ENCODE data around the gene MS4A15.

MS4A15 gene

DNA sequence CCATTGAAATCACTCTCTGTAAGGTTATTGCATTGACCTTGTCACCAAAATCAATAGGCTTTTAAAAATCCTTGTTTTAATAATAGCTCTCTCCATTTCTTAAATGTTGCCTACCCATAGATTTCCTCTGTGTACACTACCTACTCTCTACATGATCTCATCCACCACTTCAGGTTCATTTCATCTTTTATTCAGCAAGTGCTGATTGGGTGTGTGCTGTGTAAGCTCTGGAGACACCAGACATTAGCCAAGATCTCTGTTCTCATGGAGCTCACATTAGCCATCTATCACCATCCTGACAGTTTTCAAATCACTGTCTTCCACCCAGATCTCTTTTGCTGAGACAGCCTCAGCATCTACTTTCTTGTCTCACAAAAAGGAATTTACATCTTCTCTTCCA lies 24.1 kb downstream of the MS4A15 start:
- TF ChIP-seq ZFP30 (CRISPR knock-in tag; IDR thresholded peaks at IDR 0.05) = no peak
- TF ChIP-seq, protein P1, sequence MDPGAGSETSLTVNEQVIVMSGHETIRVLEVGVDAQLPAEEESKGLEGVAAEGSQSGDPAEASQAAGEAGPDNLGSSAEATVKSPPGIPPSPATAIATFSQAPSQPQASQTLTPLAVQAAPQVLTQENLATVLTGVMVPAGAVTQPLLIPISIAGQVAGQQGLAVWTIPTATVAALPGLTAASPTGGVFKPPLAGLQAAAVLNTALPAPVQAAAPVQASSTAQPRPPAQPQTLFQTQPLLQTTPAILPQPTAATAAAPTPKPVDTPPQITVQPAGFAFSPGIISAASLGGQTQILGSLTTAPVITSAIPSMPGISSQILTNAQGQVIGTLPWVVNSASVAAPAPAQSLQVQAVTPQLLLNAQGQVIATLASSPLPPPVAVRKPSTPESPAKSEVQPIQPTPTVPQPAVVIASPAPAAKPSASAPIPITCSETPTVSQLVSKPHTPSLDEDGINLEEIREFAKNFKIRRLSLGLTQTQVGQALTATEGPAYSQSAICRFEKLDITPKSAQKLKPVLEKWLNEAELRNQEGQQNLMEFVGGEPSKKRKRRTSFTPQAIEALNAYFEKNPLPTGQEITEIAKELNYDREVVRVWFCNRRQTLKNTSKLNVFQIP (CRISPR knock-in tag; IDR thresholded peaks at IDR 0.05; ENCODE audit: borderline replicate concordance, low read depth) = no peak
- TF ChIP-seq, protein P2, sequence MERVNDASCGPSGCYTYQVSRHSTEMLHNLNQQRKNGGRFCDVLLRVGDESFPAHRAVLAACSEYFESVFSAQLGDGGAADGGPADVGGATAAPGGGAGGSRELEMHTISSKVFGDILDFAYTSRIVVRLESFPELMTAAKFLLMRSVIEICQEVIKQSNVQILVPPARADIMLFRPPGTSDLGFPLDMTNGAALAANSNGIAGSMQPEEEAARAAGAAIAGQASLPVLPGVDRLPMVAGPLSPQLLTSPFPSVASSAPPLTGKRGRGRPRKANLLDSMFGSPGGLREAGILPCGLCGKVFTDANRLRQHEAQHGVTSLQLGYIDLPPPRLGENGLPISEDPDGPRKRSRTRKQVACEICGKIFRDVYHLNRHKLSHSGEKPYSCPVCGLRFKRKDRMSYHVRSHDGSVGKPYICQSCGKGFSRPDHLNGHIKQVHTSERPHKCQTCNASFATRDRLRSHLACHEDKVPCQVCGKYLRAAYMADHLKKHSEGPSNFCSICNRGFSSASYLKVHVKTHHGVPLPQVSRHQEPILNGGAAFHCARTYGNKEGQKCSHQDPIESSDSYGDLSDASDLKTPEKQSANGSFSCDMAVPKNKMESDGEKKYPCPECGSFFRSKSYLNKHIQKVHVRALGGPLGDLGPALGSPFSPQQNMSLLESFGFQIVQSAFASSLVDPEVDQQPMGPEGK (CRISPR knock-in tag; IDR thresholded peaks at IDR 0.05; ENCODE audit: borderline replicate concordance) = no peak
- no peak for TF ChIP-seq TCF4 (CRISPR knock-in tag; IDR thresholded peaks at IDR 0.05; ENCODE audit: borderline replicate concordance)
- no peak for TF ChIP-seq ZNF565 (CRISPR knock-in tag; conservative IDR thresholded peaks at IDR 0.05; ENCODE audit: low read depth)
- TF ChIP-seq ZNF70 (CRISPR knock-in tag; IDR thresholded peaks at IDR 0.05) = no peak
- TF ChIP-seq CSDC2 (CRISPR knock-in tag; IDR thresholded peaks at IDR 0.05) = no peak
- TF ChIP-seq RARB (CRISPR knock-in tag; IDR thresholded peaks at IDR 0.05) = no peak
- TF ChIP-seq SNAI2 (CRISPR knock-in tag; IDR thresholded peaks at IDR 0.05) = no peak
- no peak for TF ChIP-seq ISL1 (CRISPR knock-in tag; IDR thresholded peaks at IDR 0.05)
- TF ChIP-seq OSR1 (CRISPR knock-in tag; IDR thresholded peaks at IDR 0.05) = no peak
- TF ChIP-seq ZNF8 (CRISPR knock-in tag; IDR thresholded peaks at IDR 0.05) = no peak
- ATAC-seq = no peak

DNA sequence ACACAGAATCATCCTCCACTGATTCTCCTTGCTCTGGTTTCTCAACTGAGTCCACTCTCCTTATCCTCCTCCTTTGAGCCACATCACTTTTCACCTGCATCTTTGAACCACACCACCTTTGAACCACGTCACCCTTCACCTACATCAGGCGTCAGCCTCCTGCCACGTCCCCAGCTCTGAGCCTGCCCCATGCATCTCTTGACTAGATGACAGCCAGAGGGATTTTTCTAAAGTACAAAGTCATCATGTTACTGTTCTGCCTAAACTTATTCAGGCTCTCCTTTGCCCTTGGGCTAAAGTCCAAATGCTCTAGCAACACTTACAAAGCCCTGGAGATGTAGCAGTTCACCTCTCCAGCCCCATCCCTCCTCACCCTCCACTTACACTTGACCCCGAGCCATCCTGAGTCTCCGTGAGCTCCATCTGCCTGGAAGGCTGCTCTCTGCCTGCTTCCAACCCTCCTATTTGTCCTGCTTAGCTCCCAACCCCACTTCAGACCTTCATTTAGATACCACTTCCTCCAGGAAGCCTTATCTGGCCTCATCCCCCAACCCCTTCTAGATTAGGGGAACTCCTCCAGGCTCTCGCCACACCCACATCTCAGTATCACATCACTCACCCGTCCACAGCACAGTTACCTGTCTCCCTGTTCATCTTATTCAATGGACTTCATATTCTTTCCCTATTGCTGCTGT lies 24.8 kb downstream of the MS4A15 start:
- no peak for ATAC-seq
- TF ChIP-seq CSDC2 (CRISPR knock-in tag; IDR thresholded peaks at IDR 0.05) (no peak), ARNTL (CRISPR knock-in tag; IDR thresholded peaks at IDR 0.05; ENCODE audit: borderline replicate concordance, low read depth) (no peak), TSHZ2 (CRISPR knock-in tag; IDR thresholded peaks at IDR 0.05) (no peak), PPARA (CRISPR knock-in tag; IDR thresholded peaks at IDR 0.05; ENCODE audit: borderline replicate concordance) (no peak), ZFP30 (CRISPR knock-in tag; IDR thresholded peaks at IDR 0.05) (no peak), ZC3H10 (CRISPR knock-in tag; IDR thresholded peaks at IDR 0.05) (no peak), TCF4 (CRISPR knock-in tag; IDR thresholded peaks at IDR 0.05; ENCODE audit: borderline replicate concordance) (no peak), ZFP3 (CRISPR knock-in tag; IDR thresholded peaks at IDR 0.05) (no peak), ZNF565 (CRISPR knock-in tag; conservative IDR thresholded peaks at IDR 0.05; ENCODE audit: low read depth) (no peak), SNAI2 (CRISPR knock-in tag; IDR thresholded peaks at IDR 0.05) (no peak), RARB (CRISPR knock-in tag; IDR thresholded peaks at IDR 0.05) (no peak), ZNF8 (CRISPR knock-in tag; IDR thresholded peaks at IDR 0.05) (no peak)
- TF ChIP-seq, protein P2 (CRISPR knock-in tag; IDR thresholded peaks at IDR 0.05; ENCODE audit: borderline replicate concordance) = no peak
- TF ChIP-seq, protein P3, sequence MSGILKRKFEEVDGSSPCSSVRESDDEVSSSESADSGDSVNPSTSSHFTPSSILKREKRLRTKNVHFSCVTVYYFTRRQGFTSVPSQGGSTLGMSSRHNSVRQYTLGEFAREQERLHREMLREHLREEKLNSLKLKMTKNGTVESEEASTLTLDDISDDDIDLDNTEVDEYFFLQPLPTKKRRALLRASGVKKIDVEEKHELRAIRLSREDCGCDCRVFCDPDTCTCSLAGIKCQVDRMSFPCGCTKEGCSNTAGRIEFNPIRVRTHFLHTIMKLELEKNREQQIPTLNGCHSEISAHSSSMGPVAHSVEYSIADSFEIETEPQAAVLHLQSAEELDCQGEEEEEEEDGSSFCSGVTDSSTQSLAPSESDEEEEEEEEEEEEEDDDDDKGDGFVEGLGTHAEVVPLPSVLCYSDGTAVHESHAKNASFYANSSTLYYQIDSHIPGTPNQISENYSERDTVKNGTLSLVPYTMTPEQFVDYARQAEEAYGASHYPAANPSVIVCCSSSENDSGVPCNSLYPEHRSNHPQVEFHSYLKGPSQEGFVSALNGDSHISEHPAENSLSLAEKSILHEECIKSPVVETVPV (CRISPR knock-in tag; IDR thresholded peaks at IDR 0.05) = no peak

- no peak for ATAC-seq
- TF ChIP-seq ESRRG (CRISPR knock-in tag; IDR thresholded peaks at IDR 0.05) (no peak), ZFP3 (CRISPR knock-in tag; IDR thresholded peaks at IDR 0.05) (no peak), GLIS3 (CRISPR knock-in tag; IDR thresholded peaks at IDR 0.05) (no peak), ZNF565 (CRISPR knock-in tag; conservative IDR thresholded peaks at IDR 0.05; ENCODE audit: low read depth) (no peak), ZFP30 (CRISPR knock-in tag; IDR thresholded peaks at IDR 0.05) (no peak), ZC3H10 (CRISPR knock-in tag; IDR thresholded peaks at IDR 0.05) (no peak), TCF4 (CRISPR knock-in tag; IDR thresholded peaks at IDR 0.05; ENCODE audit: borderline replicate concordance) (no peak), TOX (CRISPR knock-in tag; IDR thresholded peaks at IDR 0.05; ENCODE audit: borderline replicate concordance) (no peak), ZNF8 (CRISPR knock-in tag; IDR thresholded peaks at IDR 0.05) (no peak), ZNF70 (CRISPR knock-in tag; IDR thresholded peaks at IDR 0.05) (no peak)
- TF ChIP-seq, protein P4, sequence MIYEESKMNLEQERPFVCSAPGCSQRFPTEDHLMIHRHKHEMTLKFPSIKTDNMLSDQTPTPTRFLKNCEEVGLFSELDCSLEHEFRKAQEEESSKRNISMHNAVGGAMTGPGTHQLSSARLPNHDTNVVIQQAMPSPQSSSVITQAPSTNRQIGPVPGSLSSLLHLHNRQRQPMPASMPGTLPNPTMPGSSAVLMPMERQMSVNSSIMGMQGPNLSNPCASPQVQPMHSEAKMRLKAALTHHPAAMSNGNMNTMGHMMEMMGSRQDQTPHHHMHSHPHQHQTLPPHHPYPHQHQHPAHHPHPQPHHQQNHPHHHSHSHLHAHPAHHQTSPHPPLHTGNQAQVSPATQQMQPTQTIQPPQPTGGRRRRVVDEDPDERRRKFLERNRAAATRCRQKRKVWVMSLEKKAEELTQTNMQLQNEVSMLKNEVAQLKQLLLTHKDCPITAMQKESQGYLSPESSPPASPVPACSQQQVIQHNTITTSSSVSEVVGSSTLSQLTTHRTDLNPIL (CRISPR knock-in tag; IDR thresholded peaks at IDR 0.05; ENCODE audit: low read depth) = no peak
- TF ChIP-seq, protein P1 (CRISPR knock-in tag; IDR thresholded peaks at IDR 0.05; ENCODE audit: borderline replicate concordance, low read depth) = no peak
- TF ChIP-seq, protein P3 (CRISPR knock-in tag; IDR thresholded peaks at IDR 0.05) = no peak
These were observed 25.3 kb downstream of the MS4A15 start for GRCh38 chr11:60781981-60782316.
